ENCODE data around the gene MSN. TPM values are rescaled to one million over a fixed set of nuclear protein-coding genes. Genes with fewer than 3 reads are reported as not detected.

The MSN gene
- total RNA-seq, 1 donor from 2014 or later, result 653 TPM

Other genes starting within 250 kb of the MSN start
- gene LAS1L, start 132.9 kb upstream of the MSN start, total RNA-seq, result 37.9 and 43.4 TPM in 2 replicates